Measurements from ENCODE around the gene CENPP.

The CENPP gene

DNA sequence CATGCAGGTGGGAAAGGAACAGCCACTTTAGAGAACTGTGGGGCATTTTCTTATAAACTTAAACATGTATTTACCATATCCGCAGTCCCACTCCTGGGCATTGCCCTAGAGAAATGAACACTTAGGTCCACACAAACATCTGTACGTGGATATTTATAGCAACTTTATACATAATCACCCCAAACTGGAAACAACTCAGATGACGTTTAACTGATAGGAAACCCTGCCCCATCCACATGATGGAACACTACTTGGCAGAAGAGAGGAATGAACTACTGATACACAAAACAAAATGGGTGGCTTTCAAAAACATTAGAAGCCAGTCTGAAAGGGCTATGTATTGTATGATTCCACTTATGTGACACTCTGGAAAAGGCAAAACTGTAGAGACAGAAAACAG is 187.6 kb downstream of the CENPP start:
- no peak for DNase-seq

DNA sequence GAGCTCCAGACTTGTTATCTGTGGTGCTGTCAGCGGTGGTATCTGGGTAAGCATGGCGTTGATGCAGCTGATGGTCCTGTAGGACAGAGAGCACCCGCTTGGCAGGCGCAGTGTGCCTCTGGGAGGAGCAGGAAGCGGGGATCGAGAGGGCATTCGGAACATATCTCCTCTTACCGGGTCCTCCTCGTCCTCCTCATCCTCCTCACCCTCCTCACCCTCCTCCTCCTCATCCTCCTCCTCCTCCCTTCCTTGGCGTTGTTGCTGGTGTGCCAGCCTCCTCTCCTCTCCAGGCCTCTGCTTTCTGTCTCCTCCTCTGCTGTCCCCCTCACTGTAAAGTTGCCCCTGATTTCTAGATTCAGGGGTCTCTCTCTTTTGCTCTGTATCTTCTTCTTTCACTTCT is 188.9 kb downstream of the CENPP start:
- no peak for DNase-seq

- DNase-seq: no peak
Observed at GRCh38 chr9:92516521-92516920, 190.8 kb downstream of the CENPP start.

- no peak for DNase-seq
Observed at GRCh38 chr9:92517046-92517445, 191.3 kb downstream of the CENPP start.

DNA sequence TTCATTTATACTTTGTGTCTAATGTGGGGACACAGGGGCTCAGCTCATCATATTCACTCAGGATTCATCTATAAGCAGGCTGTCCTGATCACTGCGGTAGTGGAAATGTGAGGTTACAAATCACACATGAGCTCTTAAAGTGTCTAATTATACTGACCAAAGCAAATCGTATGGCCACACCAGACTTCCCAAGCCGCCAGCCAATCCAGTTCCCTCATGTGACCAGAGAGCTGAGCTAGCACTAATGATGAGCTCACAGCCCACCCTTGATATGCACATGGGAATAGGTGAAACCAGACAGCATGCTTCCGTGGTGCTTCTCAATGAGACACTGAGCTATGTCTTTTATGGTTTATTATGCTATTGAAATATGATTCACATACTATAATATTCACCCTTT is 192.4 kb downstream of the CENPP start:
- DNase-seq: no peak

DNA sequence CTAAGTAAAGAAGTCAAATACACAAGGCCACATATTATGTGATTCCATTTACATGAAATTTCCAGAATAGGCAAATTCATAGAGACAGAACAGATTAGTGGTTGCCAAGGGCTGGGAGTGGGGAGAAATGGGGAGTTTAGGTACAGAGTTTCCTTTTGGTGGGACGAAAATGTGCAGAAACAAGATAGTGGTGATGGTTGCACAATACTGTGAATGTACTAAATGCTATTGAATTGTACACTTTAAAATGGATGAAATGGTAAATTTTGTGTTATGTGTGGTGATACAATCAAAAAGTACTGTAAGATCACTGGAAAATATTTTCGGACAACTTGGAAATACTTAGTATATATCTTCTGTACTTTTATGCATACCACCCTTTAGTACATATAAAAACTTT is 195.1 kb downstream of the CENPP start:
- DNase-seq: no peak

- DNase-seq: no peak
Observed at GRCh38 chr9:92522983-92523970, 197.5 kb downstream of the CENPP start.

DNA sequence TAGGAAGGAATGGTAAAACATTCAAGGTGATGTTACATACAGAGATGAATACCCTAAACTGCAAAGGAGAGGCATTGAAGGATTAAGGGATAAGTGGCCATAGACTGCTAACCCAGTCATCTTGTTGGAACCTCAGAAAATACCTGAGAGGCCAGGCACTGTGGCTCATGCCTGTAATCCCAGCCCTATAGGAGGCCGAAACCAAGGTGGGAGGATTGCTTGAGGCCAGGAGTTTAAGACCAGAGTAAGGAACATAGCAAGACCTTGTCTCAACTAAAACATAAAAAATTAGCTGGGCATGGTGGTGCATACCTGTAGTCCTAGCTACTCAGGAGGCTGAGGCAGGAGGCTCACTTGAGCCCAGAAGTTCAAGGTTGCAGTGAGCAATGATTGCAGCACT is 199.1 kb downstream of the CENPP start:
- no peak for DNase-seq

DNA sequence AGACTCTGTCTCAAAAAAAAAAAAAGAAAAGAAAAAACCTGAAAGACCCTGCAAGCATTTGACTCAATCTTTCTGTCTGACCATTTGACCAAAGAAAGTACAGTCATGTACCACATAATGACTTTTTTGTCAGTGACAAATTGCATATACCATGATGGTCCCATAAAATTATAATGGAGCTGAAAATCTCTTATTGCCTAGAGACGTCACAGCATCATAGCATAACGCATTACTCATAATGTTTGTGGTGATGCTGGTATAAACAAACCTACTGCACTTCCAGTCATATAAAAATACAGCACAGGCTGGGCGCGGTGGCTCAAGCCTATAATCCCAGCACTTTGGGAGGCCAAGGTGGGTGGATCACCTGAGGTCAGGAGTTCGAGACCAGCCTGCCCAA is 199.6 kb downstream of the CENPP start:
- DNase-seq: no peak

GRCh38 chr9:92527291-92527828 is 201.6 kb downstream of the CENPP start:
- no peak for DNase-seq

GRCh38 chr9:92527832-92528521 is 202.2 kb downstream of the CENPP start:
- DNase-seq: no peak

- no peak for DNase-seq
Observed at GRCh38 chr9:92528522-92528849, 202.7 kb downstream of the CENPP start.

DNA sequence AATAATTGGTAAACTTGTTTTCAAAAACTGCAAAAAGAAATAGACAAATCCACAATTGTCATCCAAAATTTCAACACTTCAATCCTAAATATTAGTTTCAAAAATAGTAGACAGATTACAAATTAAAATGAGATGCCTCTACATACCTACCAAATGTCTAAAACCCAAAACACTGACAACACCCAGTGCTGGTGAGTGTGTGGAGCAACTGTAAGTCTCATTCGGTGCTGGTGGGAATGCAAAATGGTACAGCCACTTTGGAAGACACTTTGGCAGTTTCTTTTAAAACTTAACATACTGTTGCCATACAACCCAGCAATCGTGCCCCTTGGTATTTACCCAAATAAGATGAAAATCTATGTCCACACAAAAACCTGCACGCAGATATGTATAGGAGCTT is 203.4 kb downstream of the CENPP start:
- DNase-seq: no peak

- DNase-seq: no peak
Observed at GRCh38 chr9:92530893-92531292, 205.1 kb downstream of the CENPP start.

DNA sequence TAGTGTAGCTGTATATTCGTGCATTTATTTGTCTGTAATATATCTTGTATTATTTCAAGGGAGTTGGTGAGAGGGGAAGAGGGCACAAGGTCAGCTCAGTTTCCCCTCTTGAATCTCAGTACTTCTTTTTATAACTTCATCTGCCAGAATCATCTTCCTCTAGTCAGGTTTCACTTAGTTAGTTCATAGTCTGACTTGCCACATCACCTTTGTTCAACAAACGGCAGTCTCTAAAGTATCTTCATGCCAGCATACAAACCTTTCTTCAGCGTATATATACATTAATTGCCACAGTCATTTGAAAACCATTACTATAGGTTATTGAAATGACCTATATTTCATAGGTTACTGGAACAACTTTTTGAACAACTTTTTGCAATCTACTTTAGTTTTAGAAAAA is 208.5 kb downstream of the CENPP start:
- DNase-seq: no peak

- DNase-seq: no peak
Observed at GRCh38 chr9:92534674-92535073, 208.9 kb downstream of the CENPP start.

DNA sequence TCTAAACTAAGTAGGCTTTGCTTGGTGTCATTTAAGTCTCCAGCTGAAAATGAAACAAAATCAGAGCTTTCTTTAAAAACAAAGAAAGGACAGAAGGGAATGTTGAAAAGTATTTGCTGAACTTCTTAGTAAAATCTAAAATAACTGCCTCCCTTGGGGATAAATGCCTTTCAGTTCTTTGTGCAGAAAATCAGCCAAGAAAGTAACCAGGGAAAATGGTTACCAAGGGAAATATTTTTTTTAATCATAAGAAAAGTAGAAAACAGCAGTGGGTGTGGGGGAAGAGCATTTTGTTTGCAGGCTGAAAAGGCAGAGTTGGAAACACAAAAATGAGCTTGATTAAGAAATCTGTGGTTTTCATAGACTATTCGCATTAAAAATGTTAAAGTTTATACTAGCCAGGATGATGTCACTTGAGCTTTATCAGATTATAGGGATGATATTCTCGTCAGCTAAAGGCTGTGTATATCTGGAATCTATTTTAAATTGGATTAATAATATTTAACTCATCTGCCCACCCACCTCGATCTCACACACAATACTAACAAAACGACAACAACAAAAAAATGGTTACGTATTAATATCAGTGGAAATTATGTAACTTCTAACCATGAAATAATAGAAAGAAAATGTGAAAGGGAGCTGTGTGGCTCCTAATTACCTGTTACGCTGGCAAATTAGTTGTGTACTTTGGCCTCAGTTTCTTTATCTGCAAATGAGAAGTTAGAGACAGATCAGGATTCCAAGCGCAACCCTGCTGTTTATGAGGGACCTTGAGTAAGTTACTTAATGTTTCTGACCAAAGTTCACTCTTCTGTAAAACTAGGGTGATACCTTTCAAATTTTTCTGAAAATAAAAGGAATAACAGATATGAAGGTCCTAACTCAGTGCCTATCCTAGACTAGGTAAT is 210.4 kb downstream of the CENPP start, which contains the start of gene ECM2:
ECM2 (minus strand) TSS at position 51 of the 911 bp plus-strand sequence. CDS start 13,124 bp downstream, outside the sequence.
- DNase-seq: no peak

DNA sequence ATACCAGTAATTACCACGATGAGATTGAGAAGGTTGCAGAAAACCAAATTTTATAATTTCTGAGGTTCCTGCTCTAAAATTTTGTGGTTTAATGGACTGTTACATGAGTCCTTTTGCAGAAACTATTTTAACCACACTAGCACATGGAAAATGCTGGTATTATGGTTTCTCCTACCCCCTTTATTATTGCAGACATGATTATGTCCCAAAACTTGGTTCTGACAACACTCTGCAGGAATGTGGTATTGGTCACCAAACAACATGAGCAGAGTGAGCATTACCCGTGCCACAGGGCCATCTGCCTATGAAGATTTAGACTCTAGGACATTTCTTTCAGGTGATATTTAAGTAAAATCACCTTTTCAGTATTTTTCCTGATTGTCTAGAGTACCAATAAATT is 212.8 kb downstream of the CENPP start:
- no peak for DNase-seq

DNA sequence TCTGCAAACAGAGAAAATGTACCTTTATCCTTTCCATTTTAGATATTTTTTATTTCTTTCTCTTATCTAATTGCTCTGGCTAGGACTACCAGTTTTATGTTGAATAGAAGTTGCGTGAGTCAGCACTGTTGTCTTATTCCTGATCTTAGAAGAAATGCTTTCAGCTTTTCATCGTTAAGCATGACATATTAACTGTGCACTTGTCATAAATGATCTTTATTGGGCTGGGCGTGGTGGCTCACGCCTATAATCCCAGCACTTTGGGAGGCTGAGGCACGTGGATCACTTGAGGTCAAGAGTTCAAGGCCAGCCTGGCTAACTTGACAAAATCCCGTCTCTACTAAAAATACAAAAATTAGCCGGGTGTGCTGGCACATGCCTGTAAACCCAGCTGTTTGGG is 218.2 kb downstream of the CENPP start:
- no peak for DNase-seq

GRCh38 chr9:92545002-92545510 is 219.3 kb downstream of the CENPP start:
- no peak for DNase-seq

- no peak for DNase-seq
Observed at GRCh38 chr9:92547356-92547755, 221.6 kb downstream of the CENPP start.

DNA sequence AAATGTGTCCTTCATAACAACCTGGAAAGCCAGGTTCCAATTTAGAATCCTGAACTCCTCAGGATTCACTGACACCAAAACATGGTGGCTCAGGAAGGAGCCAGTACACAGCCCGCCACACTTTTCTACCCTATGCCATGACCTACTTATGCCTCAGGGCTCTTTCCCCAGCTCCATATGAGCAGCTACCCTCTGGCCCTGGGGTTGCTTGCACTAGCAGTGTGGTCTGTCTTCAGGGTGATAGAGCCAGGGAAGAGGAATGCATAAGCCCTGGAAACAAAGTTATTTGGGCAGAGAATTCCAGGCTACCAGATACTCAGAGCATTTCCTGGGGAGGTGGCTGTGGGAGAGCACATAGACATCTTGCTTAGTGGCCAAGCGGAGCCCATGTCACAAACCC is 225.0 kb downstream of the CENPP start:
- no peak for DNase-seq
